CD4-positive, alpha-beta memory T cell (primary cell): ENCODE results near the gene FIGNL1. TPM values are rescaled to one million over a fixed set of nuclear protein-coding genes. Genes with fewer than 3 reads are reported as not detected.
A peak's percentile ranks its signal among the peaks of the same experiment; 100 is the strongest.

Source experiments
- CTCF ChIA-PET: fragments of 350-600 bp; sonication (Branson Sonifier 250); formaldehyde crosslinking; loops from one replicate; lab custom pipeline; 2021; ENCODE audit warnings: inconsistent platforms; ENCODE audit not compliant: partially characterized antibody; lab: Charles Lee
- POLR2A ChIA-PET: fragments of 350-600 bp; sonication (Branson Sonifier 250); formaldehyde crosslinking; loops from one replicate; lab custom pipeline; 2021; ENCODE audit not compliant: partially characterized antibody; lab: Charles Lee
- DNase-seq, 5 donors: peaks; one replicate each; pipeline versions ENCODE4 v3.0.0 to v3.0.0-alpha.2; 2020 to 2022; ENCODE audit warnings: mixed read lengths in 1 of 5
- H3K27ac ChIP-seq: one replicate; pipeline ENCODE4 v1.7.0; 2013; ENCODE audit warnings: low read depth, low read length
- H3K27me3 ChIP-seq: 2 replicates; pipeline ENCODE4 v1.7.0; 2013; ENCODE audit warnings: mild to moderate bottlenecking, low read length, moderate library complexity; ENCODE audit not compliant: insufficient read depth
- H3K36me3 ChIP-seq: 2 replicates; pipeline ENCODE4 v1.7.0; 2013; ENCODE audit warnings: mild to moderate bottlenecking, low read length, moderate library complexity; ENCODE audit not compliant: insufficient read depth
- H3K4me1 ChIP-seq: 2 replicates; pipeline ENCODE4 v1.7.0; 2013; ENCODE audit warnings: mild to moderate bottlenecking, low read length, moderate library complexity; ENCODE audit not compliant: insufficient read depth
- H3K4me3 ChIP-seq, 2 donors: one replicate each; pipeline ENCODE4 v1.7.0; 2013; ENCODE audit warnings: low read length in 2 of 2, mild to moderate bottlenecking in 1 of 2
- H3K9me3 ChIP-seq, 2 donors: one replicate each; pipeline ENCODE4 v1.7.0; 2013; ENCODE audit warnings: low read length in 2 of 2, control low read depth in 1 of 2; ENCODE audit not compliant: control insufficient read depth in 1 of 2
- H3K27ac Mint-ChIP-seq, 7 donors: one replicate each; pipeline ENCODE4 v1.8.0; 2020 to 2021; ENCODE audit warnings: mixed read lengths in 7 of 7, mild to moderate bottlenecking in 6 of 7, inconsistent platforms in 3 of 7, moderate library complexity in 3 of 7
- H3K27me3 Mint-ChIP-seq, 2 donors: one replicate each; pipeline ENCODE4 v1.8.0; 2020 to 2021; ENCODE audit warnings: mixed read lengths in 2 of 2
- H3K36me3 Mint-ChIP-seq, 2 donors: one replicate each; pipeline ENCODE4 v1.8.0; 2020 to 2021; ENCODE audit warnings: mixed read lengths in 2 of 2, inconsistent platforms in 1 of 2, mild to moderate bottlenecking in 1 of 2
- H3K4me1 Mint-ChIP-seq, 4 donors: one replicate each; pipeline ENCODE4 v1.8.0; 2020 to 2021; ENCODE audit warnings: mixed read lengths in 4 of 4, mild to moderate bottlenecking in 1 of 4
- H3K4me3 Mint-ChIP-seq, 8 donors: one replicate each; pipeline ENCODE4 v1.8.0; 2020 to 2021; ENCODE audit warnings: mixed read lengths in 8 of 8, mild to moderate bottlenecking in 7 of 8, moderate library complexity in 6 of 8, inconsistent platforms in 3 of 8
- H3K9me3 Mint-ChIP-seq, 8 donors: one replicate each; pipeline ENCODE4 v1.8.0; 2020 to 2021; ENCODE audit warnings: mixed read lengths in 8 of 8, mild to moderate bottlenecking in 5 of 8, inconsistent platforms in 3 of 8, moderate library complexity in 1 of 8
- intact Hi-C: fragments of 100-400 bp; cut with micrococcal nuclease; formaldehyde crosslinking; loops from one replicate; pipeline ENCODE4 v1.15.1; 2023
- polyA plus RNA-seq, 2 donors: library from polyadenylated mRNA; unstranded; fragments of 300-500 nt; fragmentation: Illumina TruSeq; gene quantifications; one replicate each; pipeline ENCODE4 v1.2.3, GENCODE V29; 2021
- total RNA-seq, 2 experiments: library from RNA; stranded (reverse); gene quantifications; one replicate each; pipeline ENCODE4 v1.2.3, GENCODE V29; 2021

The FIGNL1 gene
- total and polyA plus RNA-seq, 4 experiments from 2014 or later = 4.8 to 17.1 (median 14.2) TPM

DNA sequence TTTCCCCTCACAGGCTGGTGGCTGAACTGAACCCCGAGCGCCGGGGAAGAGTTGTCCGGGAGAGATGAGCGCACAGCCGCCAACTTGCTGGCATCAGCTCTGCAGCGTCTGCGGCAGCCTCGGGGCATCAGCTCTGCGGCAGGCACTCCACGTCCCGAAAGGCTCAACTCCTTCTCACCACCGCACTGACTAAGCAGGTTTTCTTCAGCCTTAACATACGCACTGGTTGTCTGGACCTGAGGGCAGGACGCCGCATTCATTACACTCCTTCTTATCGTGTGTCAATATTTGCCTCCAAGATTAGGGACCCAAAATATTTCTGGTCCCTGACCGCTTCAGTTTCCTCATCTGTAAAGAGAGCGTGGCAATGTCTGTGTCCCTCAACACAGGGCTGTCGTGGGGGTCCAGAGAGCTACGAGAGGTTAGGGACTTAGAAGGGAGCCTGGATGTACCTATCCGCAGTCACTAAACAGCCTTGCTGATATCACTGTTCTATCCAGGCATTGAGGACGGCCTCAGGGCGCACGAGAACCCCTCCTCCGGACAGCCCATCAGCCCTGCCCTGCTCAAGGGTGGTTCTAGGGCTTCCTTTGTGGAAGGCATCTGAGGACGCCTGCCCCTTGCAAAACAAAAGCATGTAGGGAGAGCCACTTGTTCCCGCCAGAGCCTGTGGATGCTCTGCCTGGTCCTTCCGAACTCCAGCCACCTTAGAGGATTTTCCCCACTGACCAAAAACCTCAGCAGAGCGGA lies 42.8 kb upstream of the FIGNL1 start:
- DNase-seq = no peak
- Mint-ChIP-seq H3K4me1 (no peaks in the 10 kb centered on the region), H3K4me3 (no peak overlapping the region), H3K36me3 (no peaks in the 10 kb centered on the region), H3K9me3 (no peaks in the 10 kb centered on the region), H3K27ac (peak overlapping the region in 1 of 7 donors; percentile 35), H3K27me3 (peaks cover 8 to 16% of the 10 kb centered on the region in 2 donors)
- POLR2A ChIA-PET = no interaction called here
- CTCF ChIA-PET = no interaction called here
- Histone ChIP-seq H3K27me3 (no peaks in the 10 kb centered on the region), H3K4me1 (no peaks in the 10 kb centered on the region), H3K27ac (no peak overlapping the region), H3K9me3 (no peaks in the 10 kb centered on the region), H3K36me3 (no peaks in the 10 kb centered on the region), H3K4me3 (no peak overlapping the region)
- intact Hi-C loops = no loop called here

DNA sequence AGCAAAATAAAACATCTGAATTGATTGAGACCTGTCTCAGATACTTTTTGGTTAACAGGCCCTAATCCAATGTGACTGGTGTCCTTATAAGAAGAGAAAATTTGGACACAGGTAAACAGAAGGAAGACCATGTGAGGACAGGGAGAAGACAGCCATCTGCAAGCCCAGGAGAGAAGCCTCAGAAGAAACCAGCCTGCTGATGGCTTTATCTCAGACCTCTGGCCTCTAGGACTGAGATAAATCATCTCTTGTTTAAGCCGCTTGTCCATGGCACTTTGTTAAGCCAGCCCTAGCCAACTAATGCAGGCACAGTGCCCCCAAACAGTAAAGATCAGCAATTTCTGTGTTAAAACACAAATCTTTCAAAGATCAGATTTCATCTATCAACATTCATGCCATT lies 41.8 kb upstream of the FIGNL1 start:
- ChIA-PET POLR2A (no interaction called here), CTCF (interaction anchor here (0.8 kb wide), 1 partner anchor 24 kb away, joined by 3 read pairs; no protein-coding TSS in a partner anchor)
- Histone ChIP-seq H3K27me3 (no peaks in the 10 kb centered on the region), H3K4me3 (no peak overlapping the region), H3K36me3 (no peaks in the 10 kb centered on the region), H3K9me3 (no peaks in the 10 kb centered on the region), H3K27ac (no peak overlapping the region), H3K4me1 (no peaks in the 10 kb centered on the region)
- no peaks in the 10 kb centered on the region for H3K36me3 Mint-ChIP-seq
- peaks cover 8 to 13% of the 10 kb centered on the region in 2 donors for H3K27me3 Mint-ChIP-seq
- intact Hi-C loops = no loop called here
- H3K27ac Mint-ChIP-seq = no peak overlapping the region
- H3K4me3 Mint-ChIP-seq = no peak overlapping the region
- DNase-seq = no peak
- no peaks in the 10 kb centered on the region for H3K4me1 Mint-ChIP-seq
- no peaks in the 10 kb centered on the region for H3K9me3 Mint-ChIP-seq

DNA sequence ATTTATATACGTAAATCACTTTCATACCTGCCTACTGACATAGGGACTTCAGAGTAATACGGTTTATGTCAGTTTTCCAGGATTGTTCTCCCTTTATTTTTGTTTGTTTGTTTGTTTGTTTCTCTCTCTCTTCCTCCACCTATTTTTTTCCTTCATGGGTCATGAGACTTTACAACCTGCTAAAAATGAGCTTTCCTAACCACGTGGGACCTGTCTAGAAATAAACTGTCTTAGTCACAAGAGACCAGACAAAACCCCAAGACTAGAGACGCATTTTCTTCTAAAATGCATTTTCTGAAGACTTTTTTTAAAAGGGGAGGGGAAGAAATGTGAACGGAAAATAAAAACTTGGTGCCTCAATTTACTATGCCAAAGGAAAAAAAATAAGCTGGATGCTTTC lies 41.1 kb upstream of the FIGNL1 start:
- H3K27me3 Mint-ChIP-seq = peaks cover 10 to 16% of the 10 kb centered on the region in 2 donors
- H3K36me3 Mint-ChIP-seq = no peaks in the 10 kb centered on the region
- intact Hi-C loops = no loop called here
- no peaks in the 10 kb centered on the region for H3K9me3 Mint-ChIP-seq
- H3K27ac ChIP-seq = no peak overlapping the region
- H3K4me3 ChIP-seq = no peak overlapping the region
- H3K27me3 ChIP-seq = no peaks in the 10 kb centered on the region
- ChIA-PET CTCF (interaction anchor here (0.8 kb wide), 1 partner anchor 23 kb away, joined by 3 read pairs; no protein-coding TSS in a partner anchor), POLR2A (no interaction called here)
- no peak for DNase-seq
- H3K4me1 ChIP-seq = no peaks in the 10 kb centered on the region
- no peaks in the 10 kb centered on the region for H3K9me3 ChIP-seq
- no peak overlapping the region for H3K27ac Mint-ChIP-seq
- H3K4me3 Mint-ChIP-seq = no peak overlapping the region
- H3K36me3 ChIP-seq = no peaks in the 10 kb centered on the region
- no peaks in the 10 kb centered on the region for H3K4me1 Mint-ChIP-seq

DNA sequence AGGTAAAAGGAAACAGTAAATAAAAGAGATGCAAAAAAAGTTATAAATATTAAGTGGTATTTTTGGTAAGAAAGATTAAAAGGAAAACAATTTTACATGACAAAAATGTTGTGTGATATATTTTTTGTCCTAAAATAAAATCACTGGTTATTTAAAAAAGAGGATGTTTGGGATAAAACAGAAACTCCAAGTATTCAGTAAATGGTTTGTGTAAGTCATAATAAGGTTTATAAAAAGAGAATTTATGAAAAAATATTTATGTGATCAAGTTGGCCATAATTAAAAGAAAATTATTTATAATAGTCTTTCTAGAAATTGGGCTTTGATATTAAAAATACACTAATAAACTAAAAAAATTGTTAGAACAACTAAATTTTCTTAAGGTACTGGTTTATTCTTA lies 38.2 kb upstream of the FIGNL1 start:
- POLR2A ChIA-PET = no interaction called here
- no peaks in the 10 kb centered on the region for H3K36me3 ChIP-seq
- Mint-ChIP-seq H3K9me3 (no peaks in the 10 kb centered on the region), H3K4me3 (no peak overlapping the region), H3K36me3 (no peaks in the 10 kb centered on the region), H3K4me1 (no peaks in the 10 kb centered on the region), H3K27me3 (peaks cover 6 to 19% of the 10 kb centered on the region in 2 donors), H3K27ac (no peak overlapping the region)
- H3K27me3 ChIP-seq = no peaks in the 10 kb centered on the region
- H3K4me1 ChIP-seq = no peaks in the 10 kb centered on the region
- no peak overlapping the region for H3K27ac ChIP-seq
- DNase-seq = no peak
- no peaks in the 10 kb centered on the region for H3K9me3 ChIP-seq
- intact Hi-C loops = no loop called here
- H3K4me3 ChIP-seq = no peak overlapping the region
- CTCF ChIA-PET = interaction anchor here (1.3 kb wide), 1 partner anchor 13 kb away, joined by 3 read pairs; no protein-coding TSS in a partner anchor

DNA sequence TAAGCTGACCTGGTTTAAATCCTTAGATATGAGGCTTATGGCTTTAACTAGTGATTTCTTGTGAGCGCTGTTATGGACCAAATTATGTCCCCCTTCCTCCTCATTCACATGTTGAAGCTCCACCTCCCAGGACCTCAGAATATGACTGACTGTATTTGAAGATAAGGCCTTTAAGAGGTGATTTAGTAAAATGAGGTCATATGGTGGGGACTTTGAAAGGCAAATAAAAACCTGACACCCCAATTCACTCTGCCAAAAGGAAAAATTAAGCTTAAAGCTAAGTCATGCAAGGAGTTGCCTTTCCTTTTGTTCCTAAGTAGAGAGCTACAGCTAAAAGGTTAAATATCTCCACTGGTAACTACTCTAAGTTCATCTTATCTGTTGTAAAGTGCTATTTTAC lies 36.4 kb upstream of the FIGNL1 start:
- DNase-seq = no peak
- Mint-ChIP-seq H3K27me3 (peaks cover 5 to 11% of the 10 kb centered on the region in 2 donors), H3K4me3 (no peak overlapping the region), H3K36me3 (no peaks in the 10 kb centered on the region), H3K4me1 (no peaks in the 10 kb centered on the region), H3K9me3 (no peaks in the 10 kb centered on the region), H3K27ac (no peak overlapping the region)
- no peaks in the 10 kb centered on the region for H3K36me3 ChIP-seq
- no peak overlapping the region for H3K27ac ChIP-seq
- H3K27me3 ChIP-seq = no peaks in the 10 kb centered on the region
- intact Hi-C loops = no loop called here
- no peaks in the 10 kb centered on the region for H3K9me3 ChIP-seq
- no peaks in the 10 kb centered on the region for H3K4me1 ChIP-seq
- POLR2A ChIA-PET = no interaction called here
- CTCF ChIA-PET = interaction anchor here (1.1 to 1.2 kb wide), 2 partner anchors 18 to 189 kb away, joined by 3 to 6 read pairs; no protein-coding TSS in a partner anchor
- H3K4me3 ChIP-seq = no peak overlapping the region

DNA sequence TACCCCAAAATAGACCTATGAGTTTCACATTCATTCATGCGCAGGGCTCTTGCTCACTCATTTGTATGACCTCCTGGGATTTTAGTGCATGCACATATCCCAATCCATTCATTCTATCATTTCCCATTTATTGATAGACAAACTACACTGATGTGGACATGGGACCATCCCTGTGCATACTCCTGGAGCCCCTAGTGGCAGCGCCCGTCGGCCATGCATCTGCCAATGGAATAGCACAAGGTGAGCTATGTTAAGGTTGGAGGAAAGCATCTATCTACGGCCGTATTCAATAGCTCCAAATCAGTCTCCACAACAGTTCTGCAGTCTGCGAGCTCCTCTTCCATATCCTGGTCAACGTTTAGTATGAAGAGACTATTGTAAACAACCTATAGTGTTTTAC lies 31.7 kb upstream of the FIGNL1 start:
- intact Hi-C loops = no loop called here
- DNase-seq = no peak
- H3K27ac ChIP-seq = no peak overlapping the region
- H3K4me1 ChIP-seq = no peaks in the 10 kb centered on the region
- no peaks in the 10 kb centered on the region for H3K9me3 Mint-ChIP-seq
- no peaks in the 10 kb centered on the region for H3K4me1 Mint-ChIP-seq
- ChIA-PET CTCF (interaction anchor here (0.6 to 1.0 kb wide), 2 partner anchors 13 to 15 kb away, joined by 3 read pairs; no protein-coding TSS in a partner anchor), POLR2A (no interaction called here)
- no peaks in the 10 kb centered on the region for H3K36me3 ChIP-seq
- H3K27ac Mint-ChIP-seq = no peak overlapping the region
- H3K9me3 ChIP-seq = no peaks in the 10 kb centered on the region
- no peaks in the 10 kb centered on the region for H3K36me3 Mint-ChIP-seq
- H3K27me3 Mint-ChIP-seq = peaks cover 2 to 9% of the 10 kb centered on the region in 2 donors
- no peak overlapping the region for H3K4me3 ChIP-seq
- no peak overlapping the region for H3K4me3 Mint-ChIP-seq
- no peaks in the 10 kb centered on the region for H3K27me3 ChIP-seq

DNA sequence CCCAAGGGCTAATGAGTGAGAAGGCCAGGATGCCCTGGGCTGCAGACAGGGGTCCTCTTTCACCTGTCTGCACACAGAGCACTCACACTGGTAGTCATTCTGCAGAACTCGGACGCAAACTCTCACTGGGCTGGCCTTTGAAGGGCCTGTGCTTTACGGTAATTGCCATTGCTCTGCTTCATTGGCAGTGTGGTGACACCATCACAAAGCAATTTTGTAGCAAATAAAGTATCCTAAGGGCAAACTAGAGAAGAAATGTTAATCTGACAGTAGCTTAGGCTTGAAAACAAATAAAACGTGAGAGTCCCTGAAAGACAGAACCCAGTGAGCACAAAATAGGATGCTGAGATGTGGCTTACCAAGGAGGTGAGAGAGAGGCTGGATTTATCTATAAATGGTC lies 30.6 kb upstream of the FIGNL1 start:
- no peak overlapping the region for H3K4me3 ChIP-seq
- ChIA-PET POLR2A (no interaction called here), CTCF (interaction anchor here (1.2 kb wide), 1 partner anchor 9 kb away, joined by 4 read pairs; no protein-coding TSS in a partner anchor)
- H3K9me3 Mint-ChIP-seq = no peaks in the 10 kb centered on the region
- no peak overlapping the region for H3K27ac Mint-ChIP-seq
- H3K4me3 Mint-ChIP-seq = no peak overlapping the region
- peaks cover 0 to 2% of the 10 kb centered on the region in 2 donors for H3K27me3 Mint-ChIP-seq
- DNase-seq = no peak
- no peaks in the 10 kb centered on the region for H3K9me3 ChIP-seq
- H3K4me1 Mint-ChIP-seq = no peaks in the 10 kb centered on the region
- H3K36me3 ChIP-seq = no peaks in the 10 kb centered on the region
- no peaks in the 10 kb centered on the region for H3K36me3 Mint-ChIP-seq
- no peaks in the 10 kb centered on the region for H3K4me1 ChIP-seq
- intact Hi-C loops = no loop called here
- no peak overlapping the region for H3K27ac ChIP-seq
- H3K27me3 ChIP-seq = no peaks in the 10 kb centered on the region
